ENCODE measurements around the gene CREBBP. TPM values are rescaled to one million over a fixed set of nuclear protein-coding genes. Genes with fewer than 3 reads are reported as not detected.

CREBBP gene
- total RNA-seq, 4 donors from 2014 or later, result 61.2 to 119 (median 77.4) TPM

- TF ChIP-seq CTCF (IDR thresholded peaks at IDR 0.05; ENCODE audit: low read depth), result no peak
These were observed 91.7 kb downstream of the CREBBP start for GRCh38 chr16:3788711-3789374.

GRCh38 chr16:3787924-3788661, 92.4 kb downstream of the CREBBP start:
- no peak for TF ChIP-seq CTCF (IDR thresholded peaks at IDR 0.05; ENCODE audit: low read depth)

GRCh38 chr16:3785413-3785812, 95.1 kb downstream of the CREBBP start:
- no peak for TF ChIP-seq CTCF (IDR thresholded peaks at IDR 0.05; ENCODE audit: low read depth)

- TF ChIP-seq CTCF (IDR thresholded peaks at IDR 0.05; ENCODE audit: low read depth), result no peak
These were observed 97.0 kb downstream of the CREBBP start for GRCh38 chr16:3783516-3783915.

GRCh38 chr16:3782566-3782965, 97.9 kb downstream of the CREBBP start:
- no peak for TF ChIP-seq CTCF (IDR thresholded peaks at IDR 0.05; ENCODE audit: low read depth)

GRCh38 chr16:3781421-3781820, 99.1 kb downstream of the CREBBP start:
- no peak for TF ChIP-seq CTCF (IDR thresholded peaks at IDR 0.05; ENCODE audit: low read depth)

- no peak for TF ChIP-seq CTCF (IDR thresholded peaks at IDR 0.05; ENCODE audit: low read depth)
These were observed 99.9 kb downstream of the CREBBP start for GRCh38 chr16:3780570-3780969.
